T-helper 2 cell treated with Interferon-gamma antibody and Interleukin-4, amounts not matched to agents 5 μg/mL and 100 μg/mL, for 36 hours (primary cell): ENCODE data around the gene CATSPERE.

Experiments used
- DNase-seq: peaks from one replicate; pipeline ENCODE4 v3.0.0; 2021; ENCODE audit warnings: low spot score
- H3K27ac Mint-ChIP-seq: one replicate; pipeline ENCODE4 v1.8.0; 2021; ENCODE audit warnings: mild to moderate bottlenecking, mixed read lengths
- H3K27me3 Mint-ChIP-seq: one replicate; pipeline ENCODE4 v1.8.0; 2021; ENCODE audit warnings: low read depth, mixed read lengths
- H3K36me3 Mint-ChIP-seq: one replicate; pipeline ENCODE4 v1.8.0; 2021; ENCODE audit warnings: low read depth, mixed read lengths
- H3K4me1 Mint-ChIP-seq: one replicate; pipeline ENCODE4 v1.8.0; 2021; ENCODE audit warnings: low read depth, mixed read lengths
- H3K4me3 Mint-ChIP-seq: one replicate; pipeline ENCODE4 v1.8.0; 2022; ENCODE audit warnings: mild to moderate bottlenecking, moderate library complexity, mixed read lengths
- H3K9me3 Mint-ChIP-seq: one replicate; pipeline ENCODE4 v1.8.0; 2021; ENCODE audit warnings: mixed read lengths

CATSPERE gene

DNA sequence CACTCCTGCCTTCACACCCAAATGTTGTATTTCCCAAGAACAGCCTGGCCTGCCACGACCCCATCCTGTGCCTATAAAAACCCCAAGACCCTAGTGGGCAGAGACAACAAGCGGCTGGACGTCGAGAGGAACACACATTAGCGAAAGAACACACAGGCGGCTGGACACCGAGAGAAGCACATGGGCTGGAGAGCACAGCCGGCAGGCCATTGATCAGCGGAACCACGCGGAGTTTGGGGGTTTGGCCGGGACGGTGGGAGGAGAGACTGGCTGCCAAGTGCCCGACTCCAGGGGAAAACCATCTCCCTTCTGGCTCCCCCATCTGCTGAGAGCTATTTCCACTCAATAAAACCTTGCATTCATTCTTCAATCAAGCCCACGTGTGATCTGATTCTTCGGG lies 181.5 kb downstream of the CATSPERE start:
- no peaks in the 10 kb centered on the region for H3K9me3 Mint-ChIP-seq
- no peak overlapping the region for H3K4me3 Mint-ChIP-seq
- no peak overlapping the region for H3K27ac Mint-ChIP-seq
- H3K36me3 Mint-ChIP-seq = no peaks in the 10 kb centered on the region
- peaks cover 4% of the 10 kb centered on the region for H3K4me1 Mint-ChIP-seq
- no peak for DNase-seq
- H3K27me3 Mint-ChIP-seq = peaks cover 3% of the 10 kb centered on the region

- no peak for DNase-seq
- peaks cover 4% of the 10 kb centered on the region for H3K4me1 Mint-ChIP-seq
- H3K4me3 Mint-ChIP-seq = no peak overlapping the region
- no peaks in the 10 kb centered on the region for H3K36me3 Mint-ChIP-seq
- no peaks in the 10 kb centered on the region for H3K9me3 Mint-ChIP-seq
- no peak overlapping the region for H3K27ac Mint-ChIP-seq
- H3K27me3 Mint-ChIP-seq = peaks cover 3% of the 10 kb centered on the region
Observed at GRCh38 chr1:244642988-244643387, 181.9 kb downstream of the CATSPERE start.

GRCh38 chr1:244645414-244645813 lies 184.3 kb downstream of the CATSPERE start:
- no peaks in the 10 kb centered on the region for H3K36me3 Mint-ChIP-seq
- H3K27ac Mint-ChIP-seq = no peak overlapping the region
- no peaks in the 10 kb centered on the region for H3K4me1 Mint-ChIP-seq
- no peak for DNase-seq
- H3K27me3 Mint-ChIP-seq = peaks cover 6% of the 10 kb centered on the region
- H3K4me3 Mint-ChIP-seq = no peak overlapping the region
- H3K9me3 Mint-ChIP-seq = no peaks in the 10 kb centered on the region

GRCh38 chr1:244645890-244646289 lies 184.8 kb downstream of the CATSPERE start:
- no peak overlapping the region for H3K4me3 Mint-ChIP-seq
- H3K9me3 Mint-ChIP-seq = no peaks in the 10 kb centered on the region
- H3K4me1 Mint-ChIP-seq = no peaks in the 10 kb centered on the region
- peaks cover 6% of the 10 kb centered on the region for H3K27me3 Mint-ChIP-seq
- DNase-seq = no peak
- H3K36me3 Mint-ChIP-seq = no peaks in the 10 kb centered on the region
- no peak overlapping the region for H3K27ac Mint-ChIP-seq

DNA sequence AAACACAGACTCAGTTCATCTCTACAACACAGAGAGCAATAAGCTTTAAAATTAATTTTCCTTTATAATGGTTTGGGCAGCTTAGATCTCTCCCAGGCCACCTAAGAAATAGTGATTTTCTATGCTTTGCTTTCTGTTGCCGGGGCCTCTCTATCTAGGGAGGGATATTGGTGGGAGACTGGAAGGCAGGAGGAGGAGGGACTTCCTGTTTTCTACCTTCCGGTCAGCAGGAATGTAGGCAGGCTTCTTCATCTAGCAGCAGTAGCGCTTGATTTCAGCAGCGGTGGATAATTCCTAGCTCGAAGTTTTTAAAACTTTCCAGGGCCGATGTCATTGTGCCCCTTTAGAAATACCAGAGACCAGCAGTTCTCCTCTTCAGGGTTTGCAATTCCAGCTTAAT lies 186.7 kb downstream of the CATSPERE start:
- no peak for DNase-seq
- Mint-ChIP-seq H3K4me1 (peaks cover 9% of the 10 kb centered on the region), H3K27ac (no peak overlapping the region), H3K9me3 (no peaks in the 10 kb centered on the region), H3K4me3 (no peak overlapping the region), H3K36me3 (no peaks in the 10 kb centered on the region), H3K27me3 (peaks cover 4% of the 10 kb centered on the region)

DNA sequence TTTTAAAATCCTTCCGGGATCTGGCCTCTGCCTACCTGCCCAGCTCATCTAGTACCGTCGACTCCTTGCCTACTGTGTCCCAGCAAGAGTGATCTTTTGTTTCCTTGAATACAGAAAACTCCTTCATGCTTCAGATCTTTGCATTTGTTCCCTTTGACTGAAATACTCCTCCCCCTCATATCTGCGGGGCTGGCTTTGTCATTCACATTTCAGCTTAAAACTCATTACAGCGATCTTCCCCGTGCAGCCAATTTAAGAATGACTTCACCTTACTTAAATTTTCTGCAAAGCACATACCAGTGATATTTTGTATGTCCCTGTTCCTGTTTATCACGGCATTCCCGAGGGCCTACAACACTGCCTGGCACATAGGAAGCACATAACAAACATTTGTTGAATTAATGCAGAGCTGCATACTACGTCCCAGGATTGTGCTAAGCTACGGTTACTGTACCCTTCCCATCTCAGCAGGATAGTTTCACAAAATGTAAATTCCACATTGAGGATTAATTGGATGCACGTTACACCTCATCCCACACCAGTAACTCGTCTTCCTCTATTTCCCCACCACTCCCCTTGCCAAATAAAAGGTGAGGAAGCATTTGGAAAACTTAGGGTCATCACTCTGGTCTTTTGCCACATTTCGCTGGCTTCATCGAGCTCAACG lies 191.0 kb downstream of the CATSPERE start:
- H3K4me3 Mint-ChIP-seq = peak overlapping the region; percentile 85
- no peak for DNase-seq
- H3K4me1 Mint-ChIP-seq = peaks cover 14% of the 10 kb centered on the region
- H3K27me3 Mint-ChIP-seq = peaks cover 4% of the 10 kb centered on the region
- peaks cover 8% of the 10 kb centered on the region for H3K36me3 Mint-ChIP-seq
- H3K9me3 Mint-ChIP-seq = no peaks in the 10 kb centered on the region
- H3K27ac Mint-ChIP-seq = peak overlapping the region; percentile 70

DNA sequence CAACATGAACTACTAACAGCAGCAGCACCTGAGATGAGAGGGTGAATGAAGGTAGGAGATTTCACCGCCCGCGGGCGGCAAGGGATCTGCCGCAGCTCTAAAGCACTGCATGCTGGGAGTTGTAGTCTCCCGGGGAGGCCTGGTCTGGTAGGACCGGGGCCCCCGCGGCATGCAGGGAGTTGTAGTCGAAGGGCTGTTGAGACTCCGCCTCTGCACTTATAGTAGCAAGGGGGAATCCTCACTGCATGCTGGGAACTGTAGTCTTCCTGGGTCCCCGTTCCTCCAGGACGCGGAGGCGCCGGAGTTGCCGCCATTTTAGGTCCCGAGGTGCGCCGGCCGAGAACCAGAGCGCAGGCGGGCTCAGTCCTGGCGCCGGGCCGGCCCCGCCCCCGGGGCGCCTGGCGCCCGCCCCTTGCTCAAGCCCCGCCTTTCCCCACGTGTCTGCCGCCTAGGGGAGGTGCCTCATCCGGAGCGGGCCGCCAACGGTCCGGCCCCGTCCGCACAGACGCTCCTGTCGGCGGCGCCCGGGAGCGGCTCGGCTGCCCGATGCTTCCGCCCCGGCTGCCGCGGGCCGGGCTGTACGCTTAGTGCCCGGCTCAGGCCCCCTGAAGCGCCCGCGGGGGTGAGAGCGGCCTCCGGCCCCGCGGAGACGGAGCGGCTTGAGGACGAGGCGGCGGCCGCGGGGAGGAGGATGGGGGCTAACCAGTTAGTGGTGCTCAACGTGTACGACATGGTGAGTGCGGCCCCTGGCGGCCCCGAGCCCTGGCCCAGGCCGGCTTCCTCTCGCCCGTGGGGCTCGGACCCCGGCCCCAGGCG lies 191.8 kb downstream of the CATSPERE start, which contains the start of gene DESI2:
Gene DESI2, plus strand, starts transcription at position 504 of the 816 bp plus-strand sequence. Its CDS starts 188 bp downstream, at position 692.
- peaks cover 15% of the 10 kb centered on the region for H3K36me3 Mint-ChIP-seq
- peak within 1 kb of the TSS; percentile 85 for H3K4me3 Mint-ChIP-seq
- H3K9me3 Mint-ChIP-seq = no peaks in the 10 kb centered on the region
- H3K27ac Mint-ChIP-seq = peak within 1 kb of the TSS; percentile 70
- peaks cover 4% of the 10 kb centered on the region for H3K27me3 Mint-ChIP-seq
- H3K4me1 Mint-ChIP-seq = peaks cover 17% of the 10 kb centered on the region
- peak; percentile 98 for DNase-seq

GRCh38 chr1:244653439-244654107 lies 192.5 kb downstream of the CATSPERE start:
- Mint-ChIP-seq H3K27ac (no peak overlapping the region), H3K4me1 (peaks cover 18% of the 10 kb centered on the region), H3K9me3 (no peaks in the 10 kb centered on the region), H3K27me3 (peaks cover 4% of the 10 kb centered on the region), H3K4me3 (no peak overlapping the region), H3K36me3 (peaks cover 23% of the 10 kb centered on the region)
- DNase-seq = no peak

DNA sequence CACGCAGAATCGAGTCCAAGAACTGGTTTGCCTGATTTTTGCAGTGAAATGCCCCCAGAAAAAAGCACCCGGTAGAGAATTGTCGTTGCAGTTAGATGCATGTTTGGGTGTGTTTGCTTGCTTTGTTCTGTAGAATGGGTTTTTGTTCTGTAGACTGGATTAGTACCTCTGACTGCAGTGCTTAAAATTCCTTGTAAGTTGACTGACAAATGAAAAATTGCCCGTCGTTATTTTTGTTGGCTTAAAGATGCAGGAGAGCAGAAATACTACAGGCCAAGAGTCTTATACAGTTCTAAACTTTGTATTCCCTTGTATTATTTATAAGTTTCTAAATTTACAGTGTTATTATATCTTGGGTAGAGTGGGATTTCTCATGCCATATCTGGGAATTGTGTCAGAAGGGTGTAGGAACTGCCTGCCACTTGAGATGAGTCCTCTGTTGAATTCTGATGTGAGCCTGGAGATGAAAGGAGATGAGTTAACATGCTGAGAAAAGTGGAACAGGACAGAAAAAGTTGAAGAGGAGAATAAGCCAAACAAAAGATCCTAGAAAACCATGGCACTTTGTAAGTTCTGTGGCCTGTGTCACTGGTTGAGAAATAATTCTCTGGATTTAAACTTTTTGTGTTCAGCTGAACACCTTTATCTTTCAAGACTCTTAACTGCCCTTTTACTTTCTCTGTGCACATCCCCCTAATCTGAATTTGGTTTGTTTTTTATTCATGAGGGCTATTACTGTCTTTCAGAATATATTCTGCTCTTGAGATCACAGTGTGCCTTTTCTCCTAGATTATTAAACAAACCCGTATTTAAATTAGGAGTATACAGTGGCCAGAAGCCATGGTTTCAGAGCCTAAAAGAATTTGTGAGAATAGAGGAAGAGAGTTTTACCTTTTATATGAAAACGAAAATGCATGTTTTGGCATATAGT lies 193.3 kb downstream of the CATSPERE start:
- H3K9me3 Mint-ChIP-seq = no peaks in the 10 kb centered on the region
- peaks cover 18% of the 10 kb centered on the region for H3K4me1 Mint-ChIP-seq
- H3K27ac Mint-ChIP-seq = no peak overlapping the region
- peaks cover 4% of the 10 kb centered on the region for H3K27me3 Mint-ChIP-seq
- DNase-seq = no peak
- no peak overlapping the region for H3K4me3 Mint-ChIP-seq
- H3K36me3 Mint-ChIP-seq = peaks cover 25% of the 10 kb centered on the region

DNA sequence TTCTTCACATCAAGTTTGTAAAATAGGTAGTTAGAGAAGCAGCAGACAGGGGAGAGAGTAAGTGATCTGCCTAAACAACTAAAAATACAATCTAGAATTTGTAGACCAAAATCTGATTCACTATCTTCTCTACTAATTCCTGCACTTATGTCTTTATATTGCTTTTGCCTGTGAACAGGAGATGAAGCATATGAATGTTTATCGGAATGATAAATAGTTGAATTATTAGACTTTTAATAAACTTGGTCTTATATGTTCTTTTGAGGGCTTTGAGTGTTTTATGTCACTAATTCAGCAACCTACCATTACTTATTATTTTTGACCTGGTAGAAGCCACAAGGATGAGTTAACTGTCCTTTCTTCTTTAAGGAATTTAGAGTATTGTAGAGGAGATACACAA lies 194.1 kb downstream of the CATSPERE start:
- no peak overlapping the region for H3K4me3 Mint-ChIP-seq
- peaks cover 18% of the 10 kb centered on the region for H3K4me1 Mint-ChIP-seq
- H3K27ac Mint-ChIP-seq = no peak overlapping the region
- DNase-seq = no peak
- H3K27me3 Mint-ChIP-seq = no peaks in the 10 kb centered on the region
- no peaks in the 10 kb centered on the region for H3K9me3 Mint-ChIP-seq
- peaks cover 32% of the 10 kb centered on the region for H3K36me3 Mint-ChIP-seq

DNA sequence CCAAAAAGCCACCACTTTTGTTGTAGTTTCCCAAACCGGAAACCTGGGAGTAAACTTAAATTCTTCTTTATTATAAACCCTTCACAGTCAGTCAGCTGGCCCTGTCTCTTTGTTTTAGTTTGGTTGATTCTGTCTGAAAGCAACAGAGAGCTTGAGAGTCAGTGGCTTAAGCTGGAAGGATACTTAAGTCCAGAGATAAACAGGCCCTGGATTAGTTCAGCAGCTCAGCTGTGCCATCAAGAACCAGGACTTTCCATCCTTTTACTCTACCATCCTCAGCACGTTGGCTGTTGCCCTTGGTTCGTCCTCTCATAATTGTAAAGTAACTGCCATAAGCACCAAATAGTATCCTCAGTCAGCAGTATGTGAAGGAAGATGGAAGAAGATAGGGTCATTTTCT lies 196.3 kb downstream of the CATSPERE start:
- Mint-ChIP-seq H3K9me3 (no peaks in the 10 kb centered on the region), H3K27ac (no peak overlapping the region), H3K27me3 (no peaks in the 10 kb centered on the region), H3K4me3 (no peak overlapping the region), H3K4me1 (peaks cover 11% of the 10 kb centered on the region), H3K36me3 (peaks cover 43% of the 10 kb centered on the region)
- DNase-seq = no peak

DNA sequence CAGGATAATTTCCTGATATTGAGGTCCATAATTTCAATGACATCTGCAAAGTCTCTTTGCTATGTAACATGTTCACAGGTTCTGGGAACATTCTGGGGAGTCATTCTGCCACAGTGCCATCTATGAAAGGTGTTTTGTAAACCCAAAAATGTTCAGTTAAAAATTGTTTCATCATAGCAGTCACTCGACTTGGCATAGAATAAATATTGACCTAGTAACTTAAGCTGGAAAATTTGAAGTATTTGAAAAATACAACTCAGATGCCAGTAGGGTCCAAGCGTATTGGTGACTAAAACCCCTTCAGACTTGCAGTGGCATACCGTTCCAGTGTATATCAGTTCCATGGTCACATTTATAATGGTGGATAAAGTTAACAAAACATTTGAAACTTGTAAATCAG lies 198.6 kb downstream of the CATSPERE start:
- H3K27me3 Mint-ChIP-seq = no peaks in the 10 kb centered on the region
- H3K4me1 Mint-ChIP-seq = peaks cover 11% of the 10 kb centered on the region
- no peak for DNase-seq
- H3K27ac Mint-ChIP-seq = no peak overlapping the region
- peaks cover 47% of the 10 kb centered on the region for H3K36me3 Mint-ChIP-seq
- no peaks in the 10 kb centered on the region for H3K9me3 Mint-ChIP-seq
- no peak overlapping the region for H3K4me3 Mint-ChIP-seq

- Mint-ChIP-seq H3K9me3 (no peaks in the 10 kb centered on the region), H3K4me1 (peaks cover 11% of the 10 kb centered on the region), H3K36me3 (peaks cover 47% of the 10 kb centered on the region), H3K4me3 (no peak overlapping the region), H3K27ac (no peak overlapping the region), H3K27me3 (no peaks in the 10 kb centered on the region)
- no peak for DNase-seq
Observed at GRCh38 chr1:244660595-244660994, 199.5 kb downstream of the CATSPERE start.
